Measurements from ENCODE around the gene KRTAP4-11.
"Not testable (repeated sequence)": the region's sequence is repeated elsewhere in the genome, so short reads cannot be mapped to it uniquely, and the experiment has no call there.

Gene KRTAP4-11

GRCh38 chr17:41084100-41084856, 33.9 kb downstream of the KRTAP4-11 start, which contains the start of gene KRTAP4-7:
KRTAP4-7 (plus strand) TSS chr17:41084150; CDS start chr17:41084207, 57 bp downstream.
- H3K9me3 Mint-ChIP-seq; intact Hi-C loops (cut with micrococcal nuclease); H3K27ac Mint-ChIP-seq; H3K4me1 Mint-ChIP-seq (ENCODE audit: low read depth); H3K27me3 Mint-ChIP-seq; H3K4me3 Mint-ChIP-seq; H3K36me3 Mint-ChIP-seq (ENCODE audit: low read depth): not testable (repeated sequence)

DNA sequence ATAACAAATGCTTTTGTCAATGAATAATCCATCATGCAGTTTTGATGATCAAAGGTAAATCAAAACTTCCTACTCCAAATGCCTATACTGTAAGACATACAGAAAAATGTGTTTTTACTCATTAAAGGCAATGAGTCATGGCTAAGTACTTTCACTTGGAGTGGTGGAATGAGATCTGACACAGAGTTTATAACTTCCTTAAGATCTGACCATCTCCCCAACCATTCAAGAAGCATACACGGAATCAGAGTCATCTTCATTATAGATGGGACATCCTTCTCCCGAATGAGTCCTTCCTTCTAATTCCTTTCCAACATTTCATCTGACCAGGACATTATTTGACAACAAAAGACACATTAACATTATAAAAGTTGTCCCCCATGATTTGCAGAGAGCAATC, 34.7 kb downstream of the KRTAP4-11 start:
- H3K9me3 Mint-ChIP-seq; H3K4me1 Mint-ChIP-seq (ENCODE audit: low read depth); H3K27ac Mint-ChIP-seq; intact Hi-C loops (cut with micrococcal nuclease); H3K36me3 Mint-ChIP-seq (ENCODE audit: low read depth); H3K4me3 Mint-ChIP-seq; H3K27me3 Mint-ChIP-seq: not testable (repeated sequence)

DNA sequence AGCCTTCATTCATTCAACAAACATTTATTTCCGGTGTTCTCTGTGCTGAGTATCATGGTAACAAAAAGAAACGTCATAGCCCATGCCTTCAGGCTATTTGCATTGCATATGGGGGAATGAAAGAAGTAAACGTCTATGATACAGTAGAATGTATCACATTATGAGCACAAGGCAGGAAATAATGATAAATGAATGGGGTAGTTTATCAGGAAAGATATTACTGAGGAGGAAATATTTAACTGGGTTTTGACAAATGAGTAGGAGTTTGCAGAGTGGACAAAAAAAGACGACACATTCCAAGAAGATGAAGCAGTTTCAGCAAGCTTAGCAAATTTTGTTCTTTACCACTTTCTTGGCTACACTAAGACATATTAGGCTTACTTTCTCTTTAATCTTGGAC, 35.5 kb downstream of the KRTAP4-11 start:
- Mint-ChIP-seq H3K27ac (no peak overlapping the region), H3K4me3 (no peak overlapping the region), H3K36me3 (ENCODE audit: low read depth) (no peaks in the 10 kb centered on the region), H3K27me3 (peaks cover 4% of the 10 kb centered on the region), H3K4me1 (ENCODE audit: low read depth) (no peaks in the 10 kb centered on the region), H3K9me3 (no peaks in the 10 kb centered on the region)
- intact Hi-C loops (cut with micrococcal nuclease), result no loop called here

- no peak overlapping the region for H3K4me3 Mint-ChIP-seq
- no peak overlapping the region for H3K27ac Mint-ChIP-seq
Observed at GRCh38 chr17:41076788-41077187, 41.4 kb downstream of the KRTAP4-11 start.

DNA sequence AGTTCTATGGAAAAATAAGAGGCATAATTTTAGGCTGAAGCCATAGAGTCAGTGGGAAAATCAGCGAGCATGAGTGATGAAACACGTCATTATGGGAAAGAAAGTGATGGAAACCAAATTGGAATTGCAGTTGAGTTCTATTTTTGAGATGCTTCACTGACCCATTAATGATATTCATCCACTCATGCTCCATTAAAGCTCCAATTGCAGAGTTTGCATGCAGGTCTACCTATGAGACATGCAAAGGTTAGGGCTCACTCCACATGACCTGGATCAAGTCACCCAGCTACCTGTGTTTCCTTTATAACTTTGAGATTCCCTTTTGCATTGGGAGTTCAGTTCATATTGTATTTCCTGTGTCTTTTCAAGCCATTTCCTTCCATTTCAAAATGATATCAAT, 44.5 kb downstream of the KRTAP4-11 start:
- intact Hi-C loops (cut with micrococcal nuclease), result no loop called here
- Mint-ChIP-seq H3K27ac (no peak overlapping the region), H3K27me3 (peaks cover 3% of the 10 kb centered on the region), H3K9me3 (peaks cover 12% of the 10 kb centered on the region), H3K36me3 (ENCODE audit: low read depth) (no peaks in the 10 kb centered on the region), H3K4me1 (ENCODE audit: low read depth) (no peaks in the 10 kb centered on the region), H3K4me3 (no peak overlapping the region)

More at GRCh38 chr17:41076788-41077187, 41.4 kb downstream of the KRTAP4-11 start:
- Mint-ChIP-seq H3K9me3 (peaks cover 12% of the 10 kb centered on the region), H3K4me1 (ENCODE audit: low read depth) (no peaks in the 10 kb centered on the region), H3K27me3 (peaks cover 3% of the 10 kb centered on the region), H3K36me3 (ENCODE audit: low read depth) (no peaks in the 10 kb centered on the region)
- intact Hi-C loops (cut with micrococcal nuclease), result no loop called here

- intact Hi-C loops (cut with micrococcal nuclease), result no loop called here
- Mint-ChIP-seq H3K4me3 (no peak overlapping the region), H3K4me1 (ENCODE audit: low read depth) (no peaks in the 10 kb centered on the region), H3K9me3 (peaks cover 7% of the 10 kb centered on the region), H3K36me3 (ENCODE audit: low read depth) (no peaks in the 10 kb centered on the region), H3K27me3 (peaks cover 3% of the 10 kb centered on the region), H3K27ac (no peak overlapping the region)
Observed at GRCh38 chr17:41071606-41072360, 46.4 kb downstream of the KRTAP4-11 start.

DNA sequence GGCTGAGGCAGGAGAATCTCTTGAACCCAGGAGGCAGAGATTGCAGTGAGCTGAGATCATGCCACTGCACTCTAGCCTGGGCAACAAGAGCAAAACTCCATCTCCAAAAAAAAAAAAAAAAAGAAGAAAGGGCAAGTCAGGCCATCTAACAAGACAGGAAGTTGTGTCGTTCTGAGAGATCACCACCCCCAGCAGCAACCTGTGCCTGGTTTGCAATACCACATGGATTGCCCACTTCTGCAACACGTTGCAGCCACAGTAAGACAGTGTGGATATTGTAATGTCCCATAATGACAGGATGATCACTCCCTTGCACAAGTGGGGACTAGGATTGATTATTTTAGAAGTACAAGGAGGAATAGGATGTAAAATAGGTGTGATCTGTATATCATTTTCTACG, 49.1 kb downstream of the KRTAP4-11 start:
- Mint-ChIP-seq H3K9me3 (no peaks in the 10 kb centered on the region), H3K27ac (no peak overlapping the region), H3K4me3 (no peak overlapping the region), H3K27me3 (no peaks in the 10 kb centered on the region), H3K36me3 (ENCODE audit: low read depth) (no peaks in the 10 kb centered on the region), H3K4me1 (ENCODE audit: low read depth) (no peaks in the 10 kb centered on the region)
- intact Hi-C loops (cut with micrococcal nuclease), result no loop called here

GRCh38 chr17:41067281-41067680, 50.9 kb downstream of the KRTAP4-11 start:
- Mint-ChIP-seq H3K9me3 (no peaks in the 10 kb centered on the region), H3K36me3 (ENCODE audit: low read depth) (no peaks in the 10 kb centered on the region), H3K4me1 (ENCODE audit: low read depth) (no peaks in the 10 kb centered on the region), H3K4me3 (no peak overlapping the region), H3K27ac (no peak overlapping the region), H3K27me3 (peaks cover 3% of the 10 kb centered on the region)
- intact Hi-C loops (cut with micrococcal nuclease), result no loop called here

Measured in dendritic cell treated with granulocyte-macrophage colony-stimulating factor and Interleukin-4, amounts not matched to agents 40 ng/mL and 50 ng/mL, for 4 days (primary cell).